ENCODE results near the gene CNOT11.

- TF ChIP-seq, protein P1, sequence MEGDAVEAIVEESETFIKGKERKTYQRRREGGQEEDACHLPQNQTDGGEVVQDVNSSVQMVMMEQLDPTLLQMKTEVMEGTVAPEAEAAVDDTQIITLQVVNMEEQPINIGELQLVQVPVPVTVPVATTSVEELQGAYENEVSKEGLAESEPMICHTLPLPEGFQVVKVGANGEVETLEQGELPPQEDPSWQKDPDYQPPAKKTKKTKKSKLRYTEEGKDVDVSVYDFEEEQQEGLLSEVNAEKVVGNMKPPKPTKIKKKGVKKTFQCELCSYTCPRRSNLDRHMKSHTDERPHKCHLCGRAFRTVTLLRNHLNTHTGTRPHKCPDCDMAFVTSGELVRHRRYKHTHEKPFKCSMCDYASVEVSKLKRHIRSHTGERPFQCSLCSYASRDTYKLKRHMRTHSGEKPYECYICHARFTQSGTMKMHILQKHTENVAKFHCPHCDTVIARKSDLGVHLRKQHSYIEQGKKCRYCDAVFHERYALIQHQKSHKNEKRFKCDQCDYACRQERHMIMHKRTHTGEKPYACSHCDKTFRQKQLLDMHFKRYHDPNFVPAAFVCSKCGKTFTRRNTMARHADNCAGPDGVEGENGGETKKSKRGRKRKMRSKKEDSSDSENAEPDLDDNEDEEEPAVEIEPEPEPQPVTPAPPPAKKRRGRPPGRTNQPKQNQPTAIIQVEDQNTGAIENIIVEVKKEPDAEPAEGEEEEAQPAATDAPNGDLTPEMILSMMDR (IDR thresholded peaks at IDR 0.05) = no peak
- no peak for TF ChIP-seq POLR2A (IDR thresholded peaks at IDR 0.05)
Measured at GRCh38 chr2:101300164-101300563, 47.5 kb downstream of the CNOT11 start.

All from testis (tissue), 2 donors.